Measurements from ENCODE around the gene F8. TPM values are rescaled to one million over a fixed set of nuclear protein-coding genes. Genes with fewer than 3 reads are reported as not detected.

Gene F8
- 1 to 10 TPM; 1.2 to 7.4 (median 4.3) TPM for total RNA-seq

GRCh38 chrX:155022585-155022984 is at the start of gene F8:
F8 (minus strand) TSS chrX:155022723; CDS start chrX:155022552, 171 bp downstream.
- Histone ChIP-seq H3K4me1 (no peaks in the 10 kb centered on the region), H3K4me3 (no peak within 1 kb of the TSS), H3K9me3 (no peaks in the 10 kb centered on the region), H3K27ac (no peak within 1 kb of the TSS), H3K36me3 (no peaks in the 10 kb centered on the region), H3K27me3 (no peaks in the 10 kb centered on the region)
- intact Hi-C loops (cut with DNase I), result no loop called here
- WGBS, 2 donors, result 0 to 33% methylated on average over 1 of the region's 1 CpG
- TF ChIP-seq CTCF (IDR thresholded peaks at IDR 0.05) (no peak), POLR2A (IDR thresholded peaks at IDR 0.05) (no peak)
- no peak for DNase-seq

GRCh38 chrX:155071694-155072280 is 49.3 kb upstream of the F8 start:
- Histone ChIP-seq H3K9me3 (no peaks in the 10 kb centered on the region), H3K4me1 (peaks cover 0 to 34% (median 8%) of the 10 kb centered on the region in 3 donors), H3K4me3 (peak overlapping the region; percentile 54 to 77 (median 68)), H3K27me3 (no peaks in the 10 kb centered on the region), H3K36me3 (peaks cover 0 to 12% (median 0%) of the 10 kb centered on the region in 3 donors), H3K27ac (peak overlapping the region; percentile 79 to 91 (median 88))
- intact Hi-C loops (cut with DNase I), result no loop called here
- no peak for TF ChIP-seq CTCF (IDR thresholded peaks at IDR 0.05)
- TF ChIP-seq POLR2A (IDR thresholded peaks at IDR 0.05), result no peak
- no peak for DNase-seq
- 0 to 48% methylated on average over 2 to 16 of the region's 25 CpGs for WGBS, 2 donors

GRCh38 chrX:155070975-155071693 is 48.6 kb upstream of the F8 start, which contains the start of the genes BRCC3, CMC4 and MTCP1:
BRCC3 (plus strand) TSS chrX:155071508; CDS start chrX:155071528, 20 bp downstream.
CMC4 (minus strand) TSS chrX:155071136; CDS start chrX:155064023, 7,113 bp downstream.
MTCP1 (minus strand) TSS chrX:155071136; CDS start chrX:155066010, 5,126 bp downstream.
- 0 to 27% methylated on average over 4 to 12 of the region's 81 CpGs for WGBS, 2 donors
- intact Hi-C loops (cut with DNase I), result no loop called here
- peak in 2 of 4 donors; percentile 69 to 74 for TF ChIP-seq POLR2A (IDR thresholded peaks at IDR 0.05)
- no peak for TF ChIP-seq CTCF (IDR thresholded peaks at IDR 0.05)

GRCh38 chrX:155070663-155070974 is 48.1 kb upstream of the F8 start:
- TF ChIP-seq CTCF (IDR thresholded peaks at IDR 0.05), result no peak
- TF ChIP-seq POLR2A (IDR thresholded peaks at IDR 0.05), result no peak
- Histone ChIP-seq H3K27me3 (no peaks in the 10 kb centered on the region), H3K9me3 (no peaks in the 10 kb centered on the region), H3K27ac (peak overlapping the region; percentile 79 to 94 (median 90)), H3K36me3 (peaks cover 0 to under 1% (median 0%) of the 10 kb centered on the region in 3 donors), H3K4me3 (peak overlapping the region; percentile 42 to 77 (median 68)), H3K4me1 (peaks cover 0 to 38% (median 8%) of the 10 kb centered on the region in 3 donors)
- DNase-seq, result no peak
- intact Hi-C loops (cut with DNase I), result no loop called here
- WGBS, 2 donors, result 0 to 40% methylated on average over 8 to 16 of the region's 16 CpGs

More at GRCh38 chrX:155070975-155071693, 48.6 kb upstream of the F8 start, which contains the start of the genes BRCC3, CMC4 and MTCP1:
- peak within 1 kb of the TSS; percentile 54 to 77 (median 68) for H3K4me3 ChIP-seq
- DNase-seq, result peak; percentile 38
- H3K36me3 ChIP-seq, result peaks cover 0 to 5% (median 0%) of the 10 kb centered on the region in 3 donors
- H3K9me3 ChIP-seq, result no peaks in the 10 kb centered on the region
- H3K4me1 ChIP-seq, result peaks cover 0 to 34% (median 8%) of the 10 kb centered on the region in 3 donors
- no peaks in the 10 kb centered on the region for H3K27me3 ChIP-seq
- peak within 1 kb of the TSS; percentile 79 to 94 (median 90) for H3K27ac ChIP-seq

GRCh38 chrX:155070038-155070437 is 47.5 kb upstream of the F8 start:
- Histone ChIP-seq H3K4me1 (peaks cover 0 to 43% (median 8%) of the 10 kb centered on the region in 3 donors), H3K27me3 (no peaks in the 10 kb centered on the region), H3K27ac (peak overlapping the region; percentile 79 to 94 (median 90)), H3K36me3 (no peaks in the 10 kb centered on the region), H3K9me3 (no peaks in the 10 kb centered on the region), H3K4me3 (peak overlapping the region; percentile 42 to 77 (median 68))
- no peak for TF ChIP-seq POLR2A (IDR thresholded peaks at IDR 0.05)
- TF ChIP-seq CTCF (IDR thresholded peaks at IDR 0.05), result no peak
- intact Hi-C loops (cut with DNase I), result no loop called here
- WGBS, 2 donors, result 0 to 48% methylated on average over 11 to 12 of the region's 12 CpGs
- no peak for DNase-seq
